CD4-positive, alpha-beta T cell treated with Interleukin-2 at 100 ng/mL for 4 hours (primary cell): ENCODE data around the gene RITA1.
"Not testable (repeated sequence)": the region's sequence is repeated elsewhere in the genome, so short reads cannot be mapped to it uniquely, and the experiment has no call there.

ENCODE experiments used
- DNase-seq: peaks from one replicate; pipeline ENCODE4 v3.0.0-alpha.2; 2020; ENCODE audit warnings: low spot score

Gene RITA1

GRCh38 chr12:113203852-113204760 lies 18.6 kb downstream of the RITA1 start:
- DNase-seq = no peak

GRCh38 chr12:113204804-113205203 lies 19.3 kb downstream of the RITA1 start:
- DNase-seq = no peak

GRCh38 chr12:113206802-113207201 lies 21.3 kb downstream of the RITA1 start:
- not testable (repeated sequence) for DNase-seq

DNA sequence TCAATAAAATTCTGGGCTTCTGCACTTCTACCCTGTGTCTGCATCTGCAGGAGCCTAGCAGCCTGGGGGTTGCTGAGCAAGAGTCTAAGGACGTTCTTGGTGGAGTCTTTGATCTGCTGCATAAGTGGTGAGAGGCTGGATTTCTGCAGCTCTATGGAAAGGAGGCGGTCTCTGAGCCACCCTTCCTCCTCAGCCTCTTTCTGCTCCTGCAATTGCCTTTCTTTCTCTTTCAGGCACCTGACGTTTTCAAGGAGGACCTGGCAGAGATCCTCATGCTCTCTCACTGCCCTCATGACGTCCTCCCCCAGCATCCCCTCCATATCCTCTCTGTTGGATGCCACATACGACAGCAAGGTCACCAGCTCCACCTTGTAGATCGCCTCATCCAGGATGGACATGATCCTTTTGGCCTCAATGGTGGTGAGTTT lies 22.1 kb downstream of the RITA1 start:
- DNase-seq = no peak

DNA sequence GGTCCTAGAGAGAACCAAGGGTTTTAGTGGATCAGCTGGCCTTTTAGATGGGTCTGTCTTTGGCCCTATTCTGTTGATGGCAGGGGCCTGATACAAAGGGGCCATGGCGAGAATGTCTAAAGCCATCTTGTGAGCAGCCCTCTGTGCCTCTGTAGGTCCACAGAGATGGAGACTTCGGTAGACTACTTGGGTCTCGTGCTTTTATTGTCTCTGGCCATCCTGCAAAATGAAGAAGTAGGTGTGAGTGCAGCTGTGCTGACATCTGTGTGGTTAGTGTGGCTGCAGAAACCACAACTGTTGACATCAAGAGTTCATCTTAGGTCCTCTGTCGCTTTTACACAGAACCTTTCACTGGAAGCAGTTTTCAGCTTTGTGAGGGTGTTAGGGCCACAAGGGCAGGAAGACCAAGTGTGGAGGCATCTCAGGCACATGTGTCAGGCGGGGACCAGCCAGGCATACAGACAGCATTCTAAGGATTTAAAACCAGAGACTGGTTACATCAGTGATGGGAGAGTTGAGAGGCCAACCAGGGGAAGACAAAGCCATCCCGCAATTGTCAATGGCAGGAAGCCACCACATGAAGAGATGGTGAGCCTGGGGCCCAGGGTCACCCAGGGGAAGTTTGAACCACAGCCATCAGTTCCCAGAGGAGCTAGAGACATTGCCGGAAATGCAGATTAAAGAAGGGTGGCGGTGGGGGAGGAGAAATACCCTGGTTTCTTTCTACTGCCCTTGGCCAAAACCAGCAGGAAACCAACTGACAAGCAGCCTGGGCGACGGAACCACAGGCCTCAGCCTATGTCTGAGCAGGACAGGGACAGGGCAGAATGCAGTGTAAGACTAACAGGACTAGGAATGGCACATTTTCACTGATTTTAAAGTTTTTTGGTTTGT lies 22.8 kb downstream of the RITA1 start:
- peak; percentile 56 for DNase-seq

DNA sequence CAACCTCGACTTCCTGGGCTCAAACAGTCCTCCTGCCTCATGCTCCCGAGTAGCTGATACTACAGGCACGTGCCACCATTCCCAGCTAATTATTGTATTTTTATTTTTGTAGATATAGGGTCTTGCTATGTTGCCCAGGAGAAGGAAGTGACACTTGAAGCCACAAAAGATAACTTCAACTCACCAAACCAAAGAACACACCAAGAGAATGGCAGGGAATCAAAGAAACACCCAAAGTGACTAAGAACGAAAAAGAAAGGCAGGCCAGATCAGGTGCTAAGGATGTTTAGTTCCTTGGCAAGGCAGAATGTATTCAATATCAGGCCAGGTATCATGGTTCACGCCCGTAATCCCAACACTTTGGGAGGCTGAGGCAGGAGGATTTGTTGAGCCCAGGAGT lies 25.6 kb downstream of the RITA1 start:
- no peak for DNase-seq

- no peak for DNase-seq
These were observed 29.4 kb downstream of the RITA1 start for GRCh38 chr12:113214895-113215400.

DNA sequence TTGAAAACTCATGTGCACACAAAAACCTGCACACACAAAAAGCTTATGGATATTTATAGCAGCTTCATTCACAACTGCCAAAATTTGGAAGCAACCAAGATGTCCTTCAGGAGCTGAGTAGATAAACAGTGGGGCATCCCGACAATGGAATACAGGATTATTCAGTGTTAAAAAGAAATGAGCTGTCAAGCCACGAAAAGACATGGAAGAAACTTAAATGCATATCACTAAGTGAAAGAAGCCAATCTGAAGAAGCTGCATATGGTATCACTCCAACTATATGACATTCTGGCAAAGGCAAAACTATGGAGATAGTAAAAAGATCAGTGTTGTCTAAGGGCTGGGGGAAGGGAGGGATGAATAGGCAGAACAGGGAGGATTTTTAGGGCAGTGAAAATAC lies 30.5 kb downstream of the RITA1 start:
- no peak for DNase-seq

- DNase-seq = no peak
These were observed 35.2 kb downstream of the RITA1 start for GRCh38 chr12:113220593-113221180.

- DNase-seq = peak; percentile 99
These were observed 35.9 kb downstream of the RITA1 start, which contains the start of gene TPCN1 for GRCh38 chr12:113221181-113221996. Gene TPCN1 (plus strand): TSS chr12:113221464. CDS start chr12:113226853, 5,389 bp downstream.

GRCh38 chr12:113221997-113222729 lies 36.6 kb downstream of the RITA1 start:
- no peak for DNase-seq

GRCh38 chr12:113222730-113223531 lies 37.4 kb downstream of the RITA1 start:
- DNase-seq = no peak

GRCh38 chr12:113224955-113225354 lies 39.4 kb downstream of the RITA1 start:
- DNase-seq = no peak

- no peak for DNase-seq
These were observed 41.4 kb downstream of the RITA1 start for GRCh38 chr12:113226696-113227568.

DNA sequence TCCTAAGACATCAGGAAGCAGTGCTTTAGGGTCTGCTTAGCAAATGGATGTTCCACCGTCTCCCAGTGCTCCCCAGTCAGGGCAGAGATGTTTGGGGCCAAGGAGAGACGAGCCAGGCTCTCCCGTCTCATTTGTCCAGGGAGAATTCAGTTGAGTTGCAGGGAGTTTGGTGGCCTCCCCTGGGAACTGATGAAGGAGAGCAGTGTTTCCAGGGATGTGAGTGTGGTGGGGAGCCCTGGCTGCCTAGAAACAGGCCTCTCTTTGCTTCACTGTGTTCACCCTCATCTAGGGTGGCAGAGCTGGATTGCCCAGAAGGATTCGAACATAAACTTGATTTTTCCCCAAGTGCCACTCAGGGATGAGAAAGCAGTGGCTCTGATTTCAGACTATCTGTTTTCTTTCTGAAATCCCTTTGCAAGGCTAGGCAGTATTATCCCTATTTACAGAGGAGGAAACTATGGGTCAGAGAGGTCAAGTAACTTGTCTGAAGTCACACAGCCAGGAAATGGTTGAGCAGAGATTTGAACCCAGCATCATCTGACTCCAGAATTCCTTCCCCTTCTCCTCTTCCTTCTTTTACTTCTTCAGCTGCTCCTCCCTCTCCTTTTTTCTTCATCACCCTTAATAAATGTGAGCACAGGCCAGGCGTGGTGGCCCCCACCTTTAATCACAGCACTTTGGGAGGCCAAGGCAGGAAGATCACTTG lies 42.3 kb downstream of the RITA1 start:
- no peak for DNase-seq

- DNase-seq = no peak
These were observed 43.0 kb downstream of the RITA1 start for GRCh38 chr12:113228394-113229028.
